Smooth muscle cell of the brain vasculature (primary cell): ENCODE measurements around the gene SPATA9.
"Not testable (repeated sequence)": the region's sequence is repeated elsewhere in the genome, so short reads cannot be mapped to it uniquely, and the experiment has no call there.

ENCODE experiments used
- DNase-seq: peaks from one replicate; pipeline ENCODE4 v3.0.0-alpha.2; 2012; ENCODE audit warnings: low read depth, low spot score

SPATA9 gene

GRCh38 chr5:95646226-95646568 is 36.6 kb downstream of the SPATA9 start:
- DNase-seq, result not testable (repeated sequence)

- DNase-seq, result no peak
Measured at GRCh38 chr5:95644351-95645042, 38.3 kb downstream of the SPATA9 start.

- DNase-seq, result no peak
Measured at GRCh38 chr5:95643152-95643551, 39.6 kb downstream of the SPATA9 start.

GRCh38 chr5:95641741-95642220 is 41.0 kb downstream of the SPATA9 start:
- DNase-seq, result no peak

GRCh38 chr5:95638632-95639031 is 44.2 kb downstream of the SPATA9 start:
- DNase-seq, result no peak

- DNase-seq, result no peak
Measured at GRCh38 chr5:95634081-95634480, 48.7 kb downstream of the SPATA9 start.

- no peak for DNase-seq
Measured at GRCh38 chr5:95633671-95634070, 49.1 kb downstream of the SPATA9 start.

GRCh38 chr5:95632942-95633341 is 49.8 kb downstream of the SPATA9 start:
- DNase-seq, result not testable (repeated sequence)

GRCh38 chr5:95631991-95632675 is 50.7 kb downstream of the SPATA9 start:
- DNase-seq, result no peak

GRCh38 chr5:95631255-95631958 is 51.4 kb downstream of the SPATA9 start:
- DNase-seq, result peak; percentile 59

GRCh38 chr5:95630394-95630917 is 52.3 kb downstream of the SPATA9 start:
- no peak for DNase-seq

- DNase-seq, result no peak
Measured at GRCh38 chr5:95628933-95629332, 53.9 kb downstream of the SPATA9 start.

- DNase-seq, result no peak
Measured at GRCh38 chr5:95627971-95628810, 54.6 kb downstream of the SPATA9 start.

GRCh38 chr5:95626701-95627100 is 56.1 kb downstream of the SPATA9 start:
- DNase-seq, result no peak

- no peak for DNase-seq
Measured at GRCh38 chr5:95624368-95624767, 58.4 kb downstream of the SPATA9 start.

GRCh38 chr5:95623706-95624105 is 59.1 kb downstream of the SPATA9 start:
- no peak for DNase-seq

- no peak for DNase-seq
Measured at GRCh38 chr5:95621839-95622629, 60.8 kb downstream of the SPATA9 start.

- DNase-seq, result no peak
Measured at GRCh38 chr5:95620870-95621838, 61.6 kb downstream of the SPATA9 start.
